Measurements from ENCODE around the gene GFAP.

The GFAP gene

DNA sequence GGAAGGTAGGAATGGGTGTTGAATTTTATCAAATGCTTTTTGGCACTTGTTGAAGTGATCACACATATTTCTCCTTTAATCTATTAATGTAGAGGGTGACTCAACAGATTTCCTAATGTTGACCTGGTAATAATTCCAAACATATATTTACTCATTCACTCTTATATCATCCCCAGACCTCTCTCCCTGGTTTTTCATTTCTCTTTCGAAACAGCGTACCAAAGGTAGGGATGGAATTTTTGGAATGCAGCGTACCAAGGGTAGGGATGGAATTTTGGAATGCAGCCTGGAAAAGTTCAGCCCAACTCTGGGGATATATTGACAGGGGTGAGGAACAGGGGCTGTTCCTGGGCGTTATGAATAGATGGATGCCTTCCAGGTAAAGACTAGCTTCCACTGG, 25.0 kb upstream of the GFAP start:
- no peaks in the 10 kb centered on the region for H3K27me3 Mint-ChIP-seq (ENCODE audit: low read depth)
- H3K4me3 Mint-ChIP-seq, result no peak overlapping the region
- H3K27ac Mint-ChIP-seq, result no peak overlapping the region
- peaks cover 20% of the 10 kb centered on the region for H3K36me3 Mint-ChIP-seq (ENCODE audit: low read depth)
- H3K9me3 Mint-ChIP-seq, result no peaks in the 10 kb centered on the region
- peaks cover 19% of the 10 kb centered on the region for H3K4me1 Mint-ChIP-seq (ENCODE audit: low read depth)

DNA sequence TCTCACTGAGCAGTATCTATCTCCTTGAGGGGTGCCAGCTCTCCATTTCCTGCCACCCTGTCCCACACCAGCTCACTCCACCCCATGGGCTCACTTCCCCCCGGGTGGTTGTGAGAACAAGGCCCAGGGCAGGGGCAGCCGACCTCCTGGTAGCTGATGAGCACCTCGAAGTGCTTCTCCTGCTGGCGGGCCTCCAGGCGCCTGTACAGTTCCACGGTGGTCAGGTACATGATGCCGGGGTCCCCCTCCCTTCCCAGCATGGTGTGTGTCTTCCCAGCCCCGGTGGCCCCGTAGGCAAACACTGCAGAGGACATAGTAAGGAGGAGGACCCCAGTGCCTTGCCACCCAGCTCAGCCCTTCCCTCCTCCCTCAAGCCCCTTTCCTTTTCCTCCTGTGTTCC, 19.8 kb upstream of the GFAP start:
- H3K9me3 Mint-ChIP-seq, result no peaks in the 10 kb centered on the region
- no peak overlapping the region for H3K4me3 Mint-ChIP-seq
- H3K4me1 Mint-ChIP-seq (ENCODE audit: low read depth), result peaks cover 2% of the 10 kb centered on the region
- H3K36me3 Mint-ChIP-seq (ENCODE audit: low read depth), result peaks cover 31% of the 10 kb centered on the region
- H3K27ac Mint-ChIP-seq, result no peak overlapping the region
- no peaks in the 10 kb centered on the region for H3K27me3 Mint-ChIP-seq (ENCODE audit: low read depth)

DNA sequence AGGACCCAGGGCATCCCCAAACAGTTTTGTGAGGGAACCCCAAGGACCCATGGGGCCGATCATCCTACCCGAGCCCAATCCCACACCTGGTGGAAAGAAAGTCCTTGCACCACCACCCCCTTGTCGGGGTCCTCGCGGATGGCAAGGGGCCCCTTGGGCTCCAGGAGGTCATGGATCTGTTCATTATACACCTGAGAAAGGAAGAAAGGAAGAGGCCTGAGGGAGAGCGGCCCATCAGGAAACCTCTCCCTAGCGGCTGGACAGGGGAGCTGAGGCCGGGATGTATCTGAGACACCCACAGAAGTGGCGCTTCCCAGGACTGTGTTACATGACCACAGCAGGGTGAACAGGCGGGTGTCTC, 19.4 kb upstream of the GFAP start:
- no peaks in the 10 kb centered on the region for H3K27me3 Mint-ChIP-seq (ENCODE audit: low read depth)

DNA sequence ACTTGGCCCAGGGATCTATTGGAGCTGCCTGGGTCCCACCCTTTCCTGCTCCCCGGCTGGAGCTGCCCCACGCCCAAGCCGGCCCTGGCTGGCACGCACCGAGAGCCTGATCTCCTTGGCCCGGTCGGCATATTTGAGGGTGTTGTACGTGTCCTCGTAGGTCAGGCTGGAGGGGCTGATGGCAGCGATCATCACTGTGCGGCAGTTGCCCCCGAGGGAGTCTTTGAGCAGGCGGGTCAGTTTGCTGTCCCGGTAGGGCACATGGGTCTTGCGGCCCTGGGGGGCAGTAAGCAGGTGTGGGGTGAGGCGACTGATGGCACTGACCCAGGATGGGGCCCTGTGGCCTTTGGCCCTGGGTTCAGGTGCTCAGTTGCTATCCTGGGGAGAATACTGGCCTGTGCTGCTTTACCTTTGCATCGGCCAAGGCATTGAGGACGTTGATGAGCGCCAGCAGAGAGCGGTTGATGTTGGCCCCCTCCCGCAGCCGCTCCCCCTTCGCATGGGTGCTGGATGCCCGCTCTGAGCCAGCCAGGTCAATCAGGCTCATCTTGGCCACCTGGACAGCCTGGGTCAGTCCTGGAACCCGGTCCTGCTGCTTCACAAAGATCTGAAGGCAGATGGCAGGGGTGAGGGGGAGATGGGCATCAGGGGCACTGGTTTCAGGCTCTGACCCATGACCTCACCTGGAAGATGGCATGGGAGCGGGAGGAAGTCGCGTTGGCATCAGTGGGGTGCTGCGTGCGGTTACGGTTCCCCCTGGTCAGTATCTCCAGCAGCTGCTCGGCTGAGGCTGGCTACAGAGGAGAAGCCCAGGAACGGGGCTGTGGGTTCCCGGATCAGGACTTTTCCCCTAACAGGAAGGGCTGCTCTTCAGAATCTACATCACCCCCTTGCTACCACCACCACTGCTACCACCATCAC, 18.8 kb upstream of the GFAP start:
- H3K27ac Mint-ChIP-seq, result no peak overlapping the region
- H3K9me3 Mint-ChIP-seq, result no peaks in the 10 kb centered on the region
- H3K4me1 Mint-ChIP-seq (ENCODE audit: low read depth), result peaks cover 2% of the 10 kb centered on the region
- H3K36me3 Mint-ChIP-seq (ENCODE audit: low read depth), result peaks cover 36% of the 10 kb centered on the region
- no peak overlapping the region for H3K4me3 Mint-ChIP-seq
- no peaks in the 10 kb centered on the region for H3K27me3 Mint-ChIP-seq (ENCODE audit: low read depth)

More for the DNA sequence above, 19.4 kb upstream of the GFAP start:
- Mint-ChIP-seq H3K9me3 (no peaks in the 10 kb centered on the region), H3K27ac (no peak overlapping the region), H3K36me3 (ENCODE audit: low read depth) (peaks cover 35% of the 10 kb centered on the region), H3K4me1 (ENCODE audit: low read depth) (peaks cover 2% of the 10 kb centered on the region), H3K4me3 (no peak overlapping the region)

DNA sequence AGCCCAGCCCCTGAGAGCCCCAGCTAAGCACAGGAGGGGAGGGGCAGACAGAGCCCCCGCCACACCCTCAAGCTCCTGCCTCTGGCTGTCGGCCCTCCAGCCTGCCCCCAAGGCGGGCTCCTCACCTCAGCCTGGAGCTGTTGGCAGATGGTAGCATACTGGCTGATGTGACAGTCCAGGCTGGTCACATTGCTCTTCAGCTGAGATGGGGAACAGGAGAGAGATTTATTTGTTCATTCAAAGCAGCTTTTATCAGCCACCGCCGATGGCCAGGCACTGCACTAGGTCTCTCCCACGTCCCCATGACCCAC, 17.4 kb upstream of the GFAP start:
- H3K36me3 Mint-ChIP-seq (ENCODE audit: low read depth), result peaks cover 36% of the 10 kb centered on the region
- no peaks in the 10 kb centered on the region for H3K9me3 Mint-ChIP-seq
- peaks cover 2% of the 10 kb centered on the region for H3K4me1 Mint-ChIP-seq (ENCODE audit: low read depth)
- no peak overlapping the region for H3K27ac Mint-ChIP-seq
- H3K4me3 Mint-ChIP-seq, result no peak overlapping the region
- no peaks in the 10 kb centered on the region for H3K27me3 Mint-ChIP-seq (ENCODE audit: low read depth)

DNA sequence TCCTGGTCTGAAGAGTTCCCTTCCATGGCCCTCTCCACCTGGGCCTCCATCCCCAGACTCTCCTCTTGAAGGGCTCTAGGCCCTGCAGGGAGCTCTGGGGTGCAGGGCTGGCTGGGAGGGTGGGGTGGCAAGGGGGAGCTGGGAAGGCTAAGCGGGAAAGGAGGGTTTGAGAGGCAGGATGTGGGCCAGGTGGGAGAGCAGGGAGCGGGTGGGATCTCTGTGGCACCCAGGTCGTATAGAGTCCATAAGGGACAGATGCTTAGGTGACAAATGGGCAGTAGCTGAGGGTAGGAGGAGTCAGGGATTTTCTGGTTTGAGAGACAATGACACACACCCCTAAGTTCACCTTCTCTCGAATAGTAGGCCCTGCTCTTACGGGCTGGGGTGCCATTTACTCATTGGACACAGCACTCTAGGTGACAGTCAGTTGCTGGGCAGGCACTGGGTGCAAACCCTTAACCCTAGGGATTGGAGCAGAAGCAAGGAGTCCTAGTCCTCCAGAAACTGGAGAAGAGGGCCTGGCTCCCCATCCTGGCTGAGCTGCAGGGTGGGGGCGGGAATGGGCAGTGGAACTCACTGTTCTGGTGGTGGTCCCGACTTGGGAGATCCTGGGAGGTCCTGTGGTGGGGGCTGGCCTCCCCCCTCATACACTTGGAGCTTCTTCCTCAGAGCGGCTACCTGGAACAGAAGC, 16.9 kb upstream of the GFAP start:
- Mint-ChIP-seq H3K36me3 (ENCODE audit: low read depth) (peaks cover 39% of the 10 kb centered on the region), H3K27me3 (ENCODE audit: low read depth) (no peaks in the 10 kb centered on the region), H3K4me3 (no peak overlapping the region), H3K27ac (no peak overlapping the region), H3K9me3 (no peaks in the 10 kb centered on the region), H3K4me1 (ENCODE audit: low read depth) (no peaks in the 10 kb centered on the region)

DNA sequence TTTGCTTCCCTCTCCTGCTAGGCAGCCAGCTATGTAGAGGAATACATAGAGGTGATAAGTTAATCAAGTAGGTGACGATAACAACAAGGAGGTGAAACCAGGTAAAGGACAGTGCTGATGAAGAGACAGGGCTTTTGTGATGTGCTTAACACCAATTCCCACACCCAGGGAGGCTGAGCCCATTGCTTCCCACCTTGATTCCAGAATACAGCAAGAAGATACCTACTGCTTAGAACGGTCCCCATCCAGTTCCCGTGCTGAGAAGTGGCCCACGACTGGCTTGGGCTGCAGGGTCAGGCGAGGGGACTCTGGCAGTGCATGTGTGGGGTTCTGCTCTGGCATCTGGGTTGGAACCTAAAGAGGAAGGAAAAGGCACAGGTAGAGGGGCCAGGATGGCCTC, 16.1 kb upstream of the GFAP start:
- peaks cover under 1% of the 10 kb centered on the region for H3K4me1 Mint-ChIP-seq (ENCODE audit: low read depth)
- no peaks in the 10 kb centered on the region for H3K27me3 Mint-ChIP-seq (ENCODE audit: low read depth)
- H3K27ac Mint-ChIP-seq, result no peak overlapping the region
- H3K9me3 Mint-ChIP-seq, result no peaks in the 10 kb centered on the region
- no peak overlapping the region for H3K4me3 Mint-ChIP-seq
- peaks cover 41% of the 10 kb centered on the region for H3K36me3 Mint-ChIP-seq (ENCODE audit: low read depth)

DNA sequence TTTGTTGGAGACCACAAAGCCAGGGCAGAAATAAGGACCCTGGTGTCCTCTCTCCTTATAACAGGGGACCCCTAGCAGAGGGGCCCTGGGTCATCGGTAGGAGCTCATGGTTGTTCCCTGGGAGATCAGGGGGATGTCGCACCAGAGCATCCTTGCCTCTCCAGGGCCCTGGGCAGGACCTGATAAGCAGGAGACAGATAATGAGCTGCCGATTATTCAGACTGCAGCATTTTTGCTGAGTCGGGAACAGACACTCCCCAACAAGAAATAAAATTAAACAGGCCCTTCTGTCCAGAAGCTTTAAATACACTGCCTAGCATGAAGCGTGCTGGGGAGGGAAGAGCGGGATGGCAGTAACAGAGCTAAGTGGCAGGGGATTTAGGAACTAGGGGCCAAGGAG, 15.4 kb upstream of the GFAP start:
- no peak overlapping the region for H3K27ac Mint-ChIP-seq
- no peaks in the 10 kb centered on the region for H3K27me3 Mint-ChIP-seq (ENCODE audit: low read depth)
- H3K4me3 Mint-ChIP-seq, result no peak overlapping the region
- H3K36me3 Mint-ChIP-seq (ENCODE audit: low read depth), result peaks cover 40% of the 10 kb centered on the region
- H3K9me3 Mint-ChIP-seq, result no peaks in the 10 kb centered on the region
- H3K4me1 Mint-ChIP-seq (ENCODE audit: low read depth), result peaks cover 2% of the 10 kb centered on the region

DNA sequence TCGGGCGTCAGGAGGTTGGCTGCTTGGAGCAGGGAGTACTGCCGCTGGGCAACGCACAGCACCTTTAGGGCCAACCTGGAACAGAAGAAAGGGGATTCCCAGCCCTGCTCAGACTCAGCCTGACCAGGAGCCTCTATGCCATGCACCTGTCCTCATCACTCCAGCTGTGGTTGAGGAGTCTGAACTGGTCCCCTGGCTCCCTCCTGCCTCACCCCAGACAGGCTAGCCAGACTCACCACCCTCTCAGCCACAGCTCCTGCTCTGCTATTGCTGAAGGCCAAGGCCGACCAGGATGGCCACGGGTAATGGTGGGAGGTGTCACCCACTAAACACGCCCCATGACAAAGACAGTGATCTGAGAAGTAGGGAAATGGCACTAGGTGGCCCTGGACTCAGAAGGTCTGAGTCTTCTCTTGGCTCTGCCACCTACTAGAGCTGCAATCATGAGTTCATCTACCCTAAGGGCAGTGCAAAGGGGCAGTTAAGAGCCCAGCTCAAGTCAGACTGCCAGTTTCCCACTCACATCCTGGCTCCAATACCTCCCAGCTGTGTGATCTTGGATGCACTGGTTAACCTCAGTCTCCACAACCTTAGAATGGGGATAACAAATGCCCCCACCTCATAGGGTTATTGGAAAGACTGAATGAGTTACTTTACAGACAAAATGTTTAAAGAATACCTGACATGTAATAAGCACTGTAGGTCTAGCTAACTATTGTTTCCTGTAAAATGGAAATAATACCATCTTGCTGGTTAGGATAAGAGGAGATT, 13.8 kb upstream of the GFAP start:
- peaks cover 2% of the 10 kb centered on the region for H3K4me1 Mint-ChIP-seq (ENCODE audit: low read depth)
- no peak overlapping the region for H3K4me3 Mint-ChIP-seq
- H3K36me3 Mint-ChIP-seq (ENCODE audit: low read depth), result peaks cover 37% of the 10 kb centered on the region
- H3K9me3 Mint-ChIP-seq, result no peaks in the 10 kb centered on the region
- no peaks in the 10 kb centered on the region for H3K27me3 Mint-ChIP-seq (ENCODE audit: low read depth)
- H3K27ac Mint-ChIP-seq, result no peak overlapping the region

DNA sequence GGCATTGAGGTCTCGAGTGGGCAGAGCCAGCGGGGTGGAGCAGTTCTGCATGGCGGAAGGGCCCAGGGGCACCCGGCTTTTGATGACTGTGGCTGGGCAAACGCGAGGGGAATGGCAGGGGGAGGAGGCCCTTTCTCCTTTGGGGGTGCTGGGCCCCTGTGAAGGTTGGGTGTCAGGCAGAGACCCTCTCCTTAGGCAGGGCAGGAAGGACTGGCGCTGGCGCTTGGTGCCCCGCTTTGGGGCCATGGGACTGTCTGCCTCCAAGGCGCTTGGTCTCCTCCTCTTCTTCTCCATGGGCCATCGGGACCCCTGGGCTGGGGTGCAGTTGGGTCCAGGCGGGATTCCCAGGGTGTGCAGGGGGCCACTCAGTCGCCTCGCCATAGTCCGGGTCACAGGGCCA, 12.8 kb upstream of the GFAP start:
- no peaks in the 10 kb centered on the region for H3K27me3 Mint-ChIP-seq (ENCODE audit: low read depth)
- peaks cover 37% of the 10 kb centered on the region for H3K36me3 Mint-ChIP-seq (ENCODE audit: low read depth)
- H3K4me3 Mint-ChIP-seq, result no peak overlapping the region
- no peaks in the 10 kb centered on the region for H3K9me3 Mint-ChIP-seq
- H3K4me1 Mint-ChIP-seq (ENCODE audit: low read depth), result peaks cover 2% of the 10 kb centered on the region
- no peak overlapping the region for H3K27ac Mint-ChIP-seq

DNA sequence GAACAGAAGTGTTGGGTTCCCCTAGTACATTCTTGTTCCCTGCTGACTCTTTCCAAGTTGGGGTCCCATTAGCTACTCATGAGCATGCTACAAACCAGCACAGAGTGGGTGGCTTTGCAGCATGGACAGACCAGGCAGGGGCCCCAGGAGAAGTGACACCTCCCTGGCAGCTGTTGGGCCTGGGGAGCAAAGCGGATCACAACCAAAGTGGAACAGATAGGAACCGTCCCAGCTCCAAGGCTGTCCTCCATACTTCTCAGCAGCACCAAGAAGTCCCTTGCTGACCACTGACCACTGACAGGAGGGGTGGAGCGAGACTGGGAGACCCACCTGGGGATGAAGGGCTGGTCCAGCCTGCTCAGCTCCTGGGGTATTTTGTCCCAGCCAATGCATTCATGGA, 12.4 kb upstream of the GFAP start:
- Mint-ChIP-seq H3K27me3 (ENCODE audit: low read depth) (no peaks in the 10 kb centered on the region), H3K27ac (no peak overlapping the region), H3K4me1 (ENCODE audit: low read depth) (peaks cover 2% of the 10 kb centered on the region), H3K9me3 (no peaks in the 10 kb centered on the region), H3K4me3 (no peak overlapping the region), H3K36me3 (ENCODE audit: low read depth) (peaks cover 37% of the 10 kb centered on the region)

DNA sequence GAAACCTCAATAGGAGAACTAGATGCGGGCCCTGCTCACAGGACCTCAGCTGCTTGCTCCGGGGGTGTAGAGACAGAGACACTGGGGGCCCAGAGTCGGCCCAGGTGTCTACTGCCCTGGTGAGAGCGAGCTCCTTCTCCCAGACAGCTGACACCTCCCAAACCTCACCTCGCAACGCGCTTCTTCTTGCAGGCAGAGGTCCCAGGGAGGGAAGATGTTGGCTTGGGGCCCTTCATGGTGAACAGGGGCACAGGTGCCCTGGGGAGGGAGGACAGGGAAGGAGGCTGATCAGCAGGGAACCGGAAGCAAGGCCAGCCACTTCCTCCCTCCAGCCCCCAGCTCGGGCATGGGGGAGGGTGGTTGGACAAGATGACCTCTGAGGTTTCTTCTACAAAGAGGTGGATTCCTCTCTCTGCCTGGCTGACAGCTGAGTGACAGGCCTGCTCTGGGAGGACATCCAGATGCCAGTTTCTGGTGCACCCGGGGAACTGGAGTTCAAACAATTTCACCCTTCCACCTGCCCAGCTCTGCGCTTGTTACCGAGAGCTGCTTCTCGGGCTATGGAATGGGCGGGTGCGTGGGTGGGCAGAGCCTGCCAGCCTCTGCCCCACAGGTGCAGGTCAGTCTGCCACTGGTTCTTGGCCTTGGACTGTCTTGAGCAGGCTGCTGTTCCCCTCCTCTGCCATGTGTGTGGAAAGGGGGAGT, 11.7 kb upstream of the GFAP start:
- peaks cover 37% of the 10 kb centered on the region for H3K36me3 Mint-ChIP-seq (ENCODE audit: low read depth)
- no peak overlapping the region for H3K27ac Mint-ChIP-seq
- H3K4me3 Mint-ChIP-seq, result no peak overlapping the region
- no peaks in the 10 kb centered on the region for H3K9me3 Mint-ChIP-seq
- H3K27me3 Mint-ChIP-seq (ENCODE audit: low read depth), result no peaks in the 10 kb centered on the region
- H3K4me1 Mint-ChIP-seq (ENCODE audit: low read depth), result peaks cover 2% of the 10 kb centered on the region

DNA sequence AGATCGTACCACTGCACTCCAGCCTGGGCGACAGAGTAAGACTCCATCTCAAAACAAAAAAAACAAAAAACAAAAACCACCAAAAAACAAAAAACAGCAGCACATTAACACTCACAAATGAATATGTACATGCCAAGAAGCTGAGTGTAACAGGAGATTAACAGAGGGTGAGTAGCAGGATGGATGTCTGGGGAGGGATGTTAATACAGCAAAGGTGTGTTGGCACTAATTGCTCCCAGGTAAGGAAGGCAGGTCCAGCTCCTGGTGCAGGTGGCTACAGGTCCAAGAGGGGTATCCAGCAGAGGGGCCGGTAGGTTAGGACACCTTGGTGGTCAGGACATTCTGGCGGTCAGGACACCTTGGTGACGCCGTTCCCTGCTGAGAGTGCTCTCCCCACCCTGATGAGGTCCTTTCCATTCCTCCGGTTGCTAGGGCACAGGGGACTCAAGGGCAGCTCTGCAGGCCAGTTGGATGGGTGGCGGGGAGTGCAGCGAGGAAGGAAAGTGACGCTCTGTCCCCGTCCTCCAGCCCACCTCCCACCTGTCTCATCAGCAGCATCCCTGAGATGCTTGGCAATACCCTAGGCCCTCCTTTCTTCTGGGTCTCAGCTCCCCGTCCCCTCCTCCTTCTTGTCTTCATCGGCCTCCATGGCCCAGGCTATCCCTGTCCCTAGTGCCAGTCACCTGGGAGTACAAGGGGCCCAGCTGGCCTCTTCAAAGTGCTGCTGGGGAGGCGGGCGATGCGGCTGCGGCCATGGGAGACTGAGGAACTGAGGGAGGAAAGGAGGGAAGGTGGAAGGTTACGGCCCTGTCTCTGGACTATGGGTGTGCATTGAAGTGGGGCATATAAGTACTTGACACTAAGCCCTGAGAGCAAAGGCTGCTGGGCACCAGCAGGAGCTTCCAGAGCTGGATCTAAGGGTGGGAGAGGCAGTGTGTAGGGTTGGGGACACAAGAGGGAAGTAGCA, 10.7 kb upstream of the GFAP start:
- Mint-ChIP-seq H3K36me3 (ENCODE audit: low read depth) (peaks cover 27% of the 10 kb centered on the region), H3K27me3 (ENCODE audit: low read depth) (peaks cover 6% of the 10 kb centered on the region), H3K4me3 (no peak overlapping the region), H3K27ac (no peak overlapping the region), H3K4me1 (ENCODE audit: low read depth) (peaks cover 2% of the 10 kb centered on the region), H3K9me3 (no peaks in the 10 kb centered on the region)
